ENCODE measurements around the gene RDH5. TPM values are rescaled to one million over a fixed set of nuclear protein-coding genes. Genes with fewer than 3 reads are reported as not detected.

Gene RDH5
- total RNA-seq, 1 experiment from 2014 or later = 5.1 TPM

DNA sequence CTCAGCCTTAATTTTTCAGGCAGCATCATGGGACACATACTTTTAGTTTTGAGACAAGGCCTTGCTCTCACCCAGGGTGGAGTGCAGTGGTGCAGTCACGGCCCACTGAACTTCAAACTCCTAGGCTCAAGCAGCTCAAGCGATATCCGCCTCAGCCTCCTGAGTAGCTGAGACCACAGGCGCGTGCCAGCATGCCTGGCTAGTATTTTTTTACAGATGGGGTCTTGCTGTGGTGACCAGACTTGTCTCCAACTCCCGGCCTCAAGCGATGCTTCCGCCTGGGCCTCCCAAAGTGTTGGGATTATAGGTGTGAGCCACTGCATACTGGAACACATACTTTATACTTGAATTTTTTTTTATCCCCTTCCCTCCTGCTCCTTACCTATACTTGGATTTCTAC lies 2.8 kb downstream of the RDH5 start:
- intact Hi-C loops (cut with micrococcal nuclease) = no loop called here
- Histone ChIP-seq H3K4me2 (ENCODE audit: low read length) (no peak overlapping the region), H3K4me3 (ENCODE audit: low read length) (no peak overlapping the region), H3K4me1 (ENCODE audit: insufficient read depth, low read length) (peaks cover 59% of the 10 kb centered on the region), H3K36me3 (ENCODE audit: low read depth, low read length) (peaks cover 27% of the 10 kb centered on the region), H3K9me3 (ENCODE audit: low read length) (no peaks in the 10 kb centered on the region), H3K27me3 (ENCODE audit: low read length) (no peaks in the 10 kb centered on the region), H3K79me2 (ENCODE audit: low read length) (peaks cover 17% of the 10 kb centered on the region), H3F3A (ENCODE audit: low read length, unreplicated experiment) (no peaks in the 10 kb centered on the region), H2AFZ (ENCODE audit: low read length) (no peak overlapping the region), H3K27ac (ENCODE audit: low read length) (no peak overlapping the region), H3K9ac (ENCODE audit: low read length) (no peak overlapping the region), H4K20me1 (ENCODE audit: low read length) (peaks cover 8% of the 10 kb centered on the region), H3K9me2 (replicated peaks; ENCODE audit: low read length) (no peaks in the 10 kb centered on the region)
- no peak for ATAC-seq
- no peak for DNase-seq
- BruUV-seq (replicated peaks) = no TSS peak
- CTCF ChIA-PET = no interaction called here
- POLR2A ChIA-PET (ENCODE audit: unreplicated experiment) = interaction anchor here (0.6 kb wide), 1 partner anchor 46 kb away, joined by 4 read pairs; no protein-coding TSS in a partner anchor
- TF ChIP-seq EZH2phosphoT487 (IDR thresholded peaks at IDR 0.05; ENCODE audit: borderline replicate concordance, low read length) = no peak
- TF ChIP-seq CTCF (conservative IDR thresholded peaks at IDR 0.05; ENCODE audit: low read depth, low read length) = no peak
- TF ChIP-seq EZH2 (IDR thresholded peaks at IDR 0.05; ENCODE audit: low read length, unreplicated experiment) = no peak

GRCh38 chr12:55723516-55724225 lies 3.5 kb downstream of the RDH5 start:
- Histone ChIP-seq H3K4me2 (ENCODE audit: low read length) (no peak overlapping the region), H3K4me3 (ENCODE audit: low read length) (no peak overlapping the region), H3K36me3 (ENCODE audit: low read depth, low read length) (peaks cover 27% of the 10 kb centered on the region), H3K4me1 (ENCODE audit: insufficient read depth, low read length) (peaks cover 52% of the 10 kb centered on the region), H4K20me1 (ENCODE audit: low read length) (peaks cover 8% of the 10 kb centered on the region), H3K79me2 (ENCODE audit: low read length) (peaks cover 24% of the 10 kb centered on the region), H3K27me3 (ENCODE audit: low read length) (no peaks in the 10 kb centered on the region), H3F3A (ENCODE audit: low read length, unreplicated experiment) (no peaks in the 10 kb centered on the region), H2AFZ (ENCODE audit: low read length) (no peak overlapping the region), H3K9ac (ENCODE audit: low read length) (no peak overlapping the region), H3K9me2 (replicated peaks; ENCODE audit: low read length) (no peaks in the 10 kb centered on the region), H3K27ac (ENCODE audit: low read length) (no peak overlapping the region), H3K9me3 (ENCODE audit: low read length) (no peaks in the 10 kb centered on the region)
- no peak for ATAC-seq
- no TSS peak for BruUV-seq (replicated peaks)
- ChIA-PET POLR2A (ENCODE audit: unreplicated experiment) (interaction anchor here (0.6 kb wide), 1 partner anchor 46 kb away, joined by 4 read pairs; no protein-coding TSS in a partner anchor), CTCF (no interaction called here)
- DNase-seq = no peak
- intact Hi-C loops (cut with micrococcal nuclease) = no loop called here
- TF ChIP-seq CTCF (conservative IDR thresholded peaks at IDR 0.05; ENCODE audit: low read depth, low read length) (no peak), EZH2 (IDR thresholded peaks at IDR 0.05; ENCODE audit: low read length, unreplicated experiment) (no peak), EZH2phosphoT487 (IDR thresholded peaks at IDR 0.05; ENCODE audit: borderline replicate concordance, low read length) (no peak)

All from PC-3 (cell line).